ENCODE data around the gene ABCC11. TPM values are rescaled to one million over a fixed set of nuclear protein-coding genes. Genes with fewer than 3 reads are reported as not detected.

ABCC11 gene
- total and polyA plus RNA-seq, 2 experiments from 2014 or later: 0.10 TPM; not detected in 1

- no peaks in the 10 kb centered on the region for H4K20me1 ChIP-seq (replicated peaks; ENCODE audit: insufficient read depth)
- no peak overlapping the region for H2AFZ ChIP-seq
- ATAC-seq: no peak
- H3F3A ChIP-seq (replicated peaks; ENCODE audit: low read depth): no peaks in the 10 kb centered on the region
- H3K4me3 Mint-ChIP-seq: no peak overlapping the region
- H3K4me1 ChIP-seq (ENCODE audit: insufficient read depth): no peaks in the 10 kb centered on the region
- H3K27ac ChIP-seq (ENCODE audit: low read depth): no peak overlapping the region
- no peak for DNase-seq (ENCODE audit: low spot score)
- H3K4me1 Mint-ChIP-seq: no peaks in the 10 kb centered on the region
- no peaks in the 10 kb centered on the region for H3K27me3 ChIP-seq (ENCODE audit: insufficient read depth)
- H3K9me2 ChIP-seq (ENCODE audit: insufficient read depth): no peaks in the 10 kb centered on the region
- no peak overlapping the region for H3K4me3 ChIP-seq
- no peaks in the 10 kb centered on the region for H3K79me2 ChIP-seq (replicated peaks; ENCODE audit: insufficient read depth)
- H3K4me2 ChIP-seq: no peak overlapping the region
- H3K27me3 Mint-ChIP-seq (ENCODE audit: insufficient read depth, low read depth, poor library complexity): peaks cover 8% of the 10 kb centered on the region
- TF ChIP-seq ZNF462 (CRISPR knock-in tag; IDR thresholded peaks at IDR 0.05) (no peak), JUNB (IDR thresholded peaks at IDR 0.05; ENCODE audit: unreplicated experiment) (no peak), STAT1 (IDR thresholded peaks at IDR 0.05; ENCODE audit: unreplicated experiment) (no peak), ETS1 (IDR thresholded peaks at IDR 0.05) (no peak), CTCF (conservative IDR thresholded peaks at IDR 0.05; ENCODE audit: low read depth in 2 of 2) (no peak), POLR2AphosphoS5 (IDR thresholded peaks at IDR 0.05; ENCODE audit: low read depth) (no peak), ZNF114 (CRISPR knock-in tag; IDR thresholded peaks at IDR 0.05) (no peak)
- H3K36me3 ChIP-seq (ENCODE audit: insufficient read depth): no peaks in the 10 kb centered on the region
- no peaks in the 10 kb centered on the region for H3K36me3 Mint-ChIP-seq (ENCODE audit: low read depth)
- no peak overlapping the region for H3K27ac Mint-ChIP-seq
- H3K9me3 Mint-ChIP-seq: no peaks in the 10 kb centered on the region
Observed at GRCh38 chr16:48217708-48218107, 29.6 kb downstream of the ABCC11 start.
